Smooth muscle cell of the brain vasculature (primary cell): ENCODE data around the gene GARRE1.
A peak's percentile ranks its signal among the peaks of the same experiment; 100 is the strongest.
"Not testable (repeated sequence)": the region's sequence is repeated elsewhere in the genome, so short reads cannot be mapped to it uniquely, and the experiment has no call there.

Experiments
- DNase-seq: peaks from one replicate; pipeline ENCODE4 v3.0.0-alpha.2; 2012; ENCODE audit warnings: low read depth, low spot score

GARRE1 gene

GRCh38 chr19:34259367-34260095, 5.2 kb downstream of the GARRE1 start:
- no peak for DNase-seq

GRCh38 chr19:34260771-34261173, 6.4 kb downstream of the GARRE1 start:
- no peak for DNase-seq

- DNase-seq, result no peak
Measured at GRCh38 chr19:34261334-34262109, 7.2 kb downstream of the GARRE1 start.

- DNase-seq, result no peak
Measured at GRCh38 chr19:34263745-34264237, 9.4 kb downstream of the GARRE1 start.

- DNase-seq, result no peak
Measured at GRCh38 chr19:34265221-34265650, 10.9 kb downstream of the GARRE1 start.

- no peak for DNase-seq
Measured at GRCh38 chr19:34269081-34269480, 14.7 kb downstream of the GARRE1 start.

GRCh38 chr19:34269489-34269888, 15.1 kb downstream of the GARRE1 start:
- no peak for DNase-seq

- no peak for DNase-seq
Measured at GRCh38 chr19:34269968-34270621, 15.7 kb downstream of the GARRE1 start.

- DNase-seq, result no peak
Measured at GRCh38 chr19:34273121-34273520, 18.8 kb downstream of the GARRE1 start.

GRCh38 chr19:34274284-34274826, 20.0 kb downstream of the GARRE1 start:
- DNase-seq, result no peak

GRCh38 chr19:34274827-34275625, 20.7 kb downstream of the GARRE1 start:
- peak; percentile 33 for DNase-seq

GRCh38 chr19:34275705-34276104, 21.4 kb downstream of the GARRE1 start:
- no peak for DNase-seq

- DNase-seq, result no peak
Measured at GRCh38 chr19:34276614-34277013, 22.3 kb downstream of the GARRE1 start.

GRCh38 chr19:34277244-34277643, 22.9 kb downstream of the GARRE1 start:
- DNase-seq, result no peak

- DNase-seq, result no peak
Measured at GRCh38 chr19:34278783-34279182, 24.4 kb downstream of the GARRE1 start.

- DNase-seq, result not testable (repeated sequence)
Measured at GRCh38 chr19:34281444-34281843, 27.1 kb downstream of the GARRE1 start.

GRCh38 chr19:34282611-34283519, 28.5 kb downstream of the GARRE1 start:
- DNase-seq, result no peak

- DNase-seq, result no peak
Measured at GRCh38 chr19:34284505-34284904, 30.2 kb downstream of the GARRE1 start.

GRCh38 chr19:34287662-34288140, 33.3 kb downstream of the GARRE1 start:
- DNase-seq, result no peak

GRCh38 chr19:34288381-34288780, 34.0 kb downstream of the GARRE1 start:
- no peak for DNase-seq
